Measurements from ENCODE around the gene EPHA1.
"Not testable (repeated sequence)": the region's sequence is repeated elsewhere in the genome, so short reads cannot be mapped to it uniquely, and the experiment has no call there.

EPHA1 gene

DNA sequence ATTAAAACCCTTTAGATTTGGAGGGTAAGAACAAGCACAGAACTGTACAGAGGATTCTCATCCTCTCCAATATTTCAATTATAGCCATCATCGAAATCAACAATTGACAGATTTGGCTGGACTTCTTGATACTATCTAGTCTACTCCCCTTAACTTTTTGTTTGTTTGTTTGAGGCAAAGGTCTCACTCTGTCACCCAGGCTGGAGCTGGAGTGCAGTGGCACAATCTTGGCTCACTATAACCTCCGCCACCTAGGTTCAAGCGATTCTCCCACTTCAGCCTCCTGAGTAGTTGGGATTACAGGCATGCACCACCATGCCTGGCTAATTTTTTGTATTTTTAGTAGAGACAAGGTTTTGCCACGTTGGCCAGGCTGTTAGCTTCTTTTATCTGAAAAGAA lies 6.4 kb downstream of the EPHA1 start:
- not testable (repeated sequence) for DNase-seq (ENCODE audit: low spot score)

- DNase-seq (ENCODE audit: low spot score), result no peak
Observed at GRCh38 chr7:143401265-143401664, 7.4 kb downstream of the EPHA1 start.

- no peak for DNase-seq (ENCODE audit: low spot score)
Observed at GRCh38 chr7:143399642-143400041, 9.0 kb downstream of the EPHA1 start.

DNA sequence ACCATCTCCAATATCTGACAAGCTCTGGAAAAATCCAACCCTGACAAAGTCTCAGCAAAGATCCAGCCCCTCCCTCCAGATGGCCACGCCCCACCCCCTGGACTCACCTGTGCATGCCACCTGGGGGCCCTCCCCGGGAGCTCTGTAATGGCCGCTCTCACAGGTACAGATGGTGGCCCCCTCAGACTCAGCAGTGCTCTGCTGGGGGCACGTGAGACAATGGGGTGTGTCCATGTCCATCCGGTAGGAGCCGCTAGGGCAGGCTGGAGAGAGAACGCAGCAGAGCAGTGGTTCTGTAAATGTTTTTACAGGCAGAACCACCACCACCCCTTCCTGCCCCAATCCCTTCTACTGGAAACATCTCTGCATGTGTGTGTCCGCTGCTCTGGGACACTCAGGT lies 9.5 kb downstream of the EPHA1 start:
- no peak for DNase-seq (ENCODE audit: low spot score)

GRCh38 chr7:143398616-143399015 lies 10.0 kb downstream of the EPHA1 start:
- DNase-seq (ENCODE audit: low spot score), result no peak

DNA sequence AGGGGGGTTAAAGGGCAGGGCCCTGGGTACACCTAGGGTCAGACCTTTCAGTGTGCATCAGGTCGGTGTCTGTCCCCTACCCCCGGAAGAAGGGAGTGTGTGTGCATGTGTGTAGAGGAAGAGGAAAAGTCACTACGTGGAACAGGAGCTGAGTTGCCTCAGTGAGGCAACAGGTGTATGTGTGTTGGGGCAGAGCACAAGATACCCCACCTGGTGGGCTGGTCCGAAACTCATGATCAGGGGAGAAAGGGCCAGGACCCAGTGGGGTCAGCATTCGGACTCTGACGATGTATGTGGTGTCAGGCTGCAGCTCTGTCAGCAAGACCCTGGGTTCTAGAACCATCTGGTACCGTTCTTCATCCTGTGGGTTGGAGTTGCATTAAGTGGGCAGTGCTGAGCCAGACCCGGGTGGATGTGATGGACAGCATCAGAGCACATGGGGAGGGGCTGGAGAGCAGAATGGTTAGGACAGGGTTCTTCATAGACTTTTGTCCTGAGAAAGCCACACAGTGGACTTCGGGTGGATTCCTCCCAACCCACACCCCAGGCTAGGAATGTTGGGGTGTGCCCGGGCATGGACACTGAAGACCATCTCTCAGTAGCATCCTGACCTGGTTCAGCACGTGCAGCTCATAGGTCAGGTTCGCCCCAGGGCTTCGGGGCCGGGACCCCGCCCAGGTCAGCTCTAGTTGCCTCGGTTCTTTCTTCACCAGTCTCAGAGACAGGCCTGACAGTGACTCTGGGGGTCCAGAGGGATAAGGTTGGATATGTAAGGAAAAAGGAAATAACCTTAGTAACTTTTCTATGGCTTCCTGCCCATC lies 10.7 kb downstream of the EPHA1 start:
- DNase-seq (ENCODE audit: low spot score), result no peak

GRCh38 chr7:143396625-143397556 lies 11.8 kb downstream of the EPHA1 start:
- no peak for DNase-seq (ENCODE audit: low spot score)

DNA sequence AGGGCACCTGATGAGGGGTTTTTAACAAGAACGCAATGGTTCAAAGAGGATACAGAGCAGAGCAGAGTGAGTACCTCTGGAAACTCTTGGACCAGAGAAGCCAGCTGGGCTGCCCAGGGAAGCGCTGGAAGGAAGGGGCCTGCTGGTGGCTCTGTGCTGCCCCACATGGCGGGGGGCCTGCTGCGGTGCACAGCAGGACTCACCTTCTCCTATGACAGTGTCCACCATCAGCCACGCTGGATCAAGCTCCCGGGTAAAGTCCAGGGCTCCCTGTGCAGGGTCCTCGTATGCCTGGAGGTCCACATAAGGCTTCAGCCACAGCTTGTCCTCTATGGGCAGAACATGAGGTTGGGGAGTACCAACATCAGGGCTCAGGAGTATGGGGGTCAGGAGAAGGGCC lies 12.5 kb downstream of the EPHA1 start:
- DNase-seq (ENCODE audit: low spot score), result no peak

GRCh38 chr7:143395187-143396149 lies 13.2 kb downstream of the EPHA1 start:
- no peak for DNase-seq (ENCODE audit: low spot score)

DNA sequence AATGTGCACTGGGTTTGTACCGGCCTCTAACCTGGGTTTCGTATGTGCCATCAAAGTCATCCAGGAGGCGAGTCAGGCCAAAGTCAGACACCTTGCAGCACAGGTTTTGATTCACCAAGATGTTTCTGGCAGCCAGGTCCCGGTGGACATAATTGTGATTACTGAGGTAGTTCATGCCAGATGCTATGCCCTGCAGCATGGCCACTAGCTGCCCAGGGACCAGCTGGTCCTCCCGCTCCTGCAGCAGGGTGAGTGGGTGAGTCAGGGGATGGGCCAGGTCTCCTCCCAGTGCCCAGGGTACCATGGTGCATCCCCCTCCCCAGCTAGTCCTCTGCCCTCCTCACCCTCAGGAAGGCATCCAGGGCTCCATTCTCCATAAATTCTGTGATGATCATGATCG lies 13.9 kb downstream of the EPHA1 start:
- no peak for DNase-seq (ENCODE audit: low spot score)

- DNase-seq (ENCODE audit: low spot score), result no peak
Observed at GRCh38 chr7:143394068-143394467, 14.6 kb downstream of the EPHA1 start.

DNA sequence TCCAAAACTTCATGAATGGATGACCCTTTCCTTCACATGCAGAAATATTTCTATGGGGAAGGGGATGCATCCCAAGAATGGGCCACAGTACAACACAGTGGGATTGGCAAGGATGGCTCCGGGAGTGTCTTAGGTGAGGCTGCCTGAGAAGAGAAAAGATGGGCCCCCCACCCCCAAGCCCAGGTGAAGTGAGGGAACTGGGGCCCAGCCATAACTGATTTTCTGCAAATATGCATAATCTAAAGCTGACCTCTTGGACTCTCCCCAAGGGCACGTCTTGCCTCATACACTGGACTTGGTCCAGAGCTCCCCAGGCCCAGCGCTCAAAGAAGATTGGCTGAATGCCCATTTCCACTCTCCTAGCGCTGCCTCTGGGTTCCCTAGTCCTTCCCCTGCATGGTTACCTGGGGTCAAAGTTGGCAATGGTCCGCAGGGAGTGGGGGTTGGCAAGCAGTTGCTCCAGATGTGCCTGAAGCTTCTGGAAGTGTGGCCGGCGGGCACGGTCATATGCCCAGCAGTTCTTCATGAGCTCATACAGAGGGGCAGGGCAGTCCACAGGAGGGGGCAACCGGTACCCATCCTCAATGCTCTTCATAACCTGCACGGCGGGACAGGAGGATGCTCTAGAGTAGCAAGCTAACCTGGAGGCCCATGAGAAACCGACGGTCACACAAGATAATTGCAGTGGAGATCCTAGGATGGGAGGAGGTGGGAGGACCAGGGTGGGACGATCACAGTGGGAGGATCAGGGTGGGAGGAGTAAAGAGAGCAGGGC lies 15.2 kb downstream of the EPHA1 start:
- DNase-seq (ENCODE audit: low spot score), result no peak

GRCh38 chr7:143392875-143393266 lies 15.8 kb downstream of the EPHA1 start:
- no peak for DNase-seq (ENCODE audit: low spot score)

DNA sequence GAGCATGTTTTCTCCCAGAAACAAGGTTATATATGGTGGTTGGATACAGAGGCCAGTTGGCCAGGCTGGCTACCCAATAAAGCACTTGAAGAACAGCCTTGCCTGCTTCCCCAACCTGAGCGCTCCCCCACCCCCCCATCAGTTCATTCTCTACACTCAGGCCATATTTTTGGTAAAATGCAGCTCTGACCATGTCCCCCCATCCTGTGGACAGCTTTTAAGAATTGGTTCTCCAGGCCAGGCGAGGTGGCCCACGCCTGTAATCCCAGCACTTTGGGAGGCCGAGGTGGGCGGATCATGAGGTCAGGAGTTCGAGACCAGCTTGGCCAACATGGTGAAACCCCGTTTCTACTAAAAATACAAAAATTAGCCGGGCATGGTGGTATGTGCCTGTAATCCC lies 16.2 kb downstream of the EPHA1 start:
- DNase-seq (ENCODE audit: low spot score), result not testable (repeated sequence)

GRCh38 chr7:143391462-143392404 lies 16.9 kb downstream of the EPHA1 start:
- DNase-seq (ENCODE audit: low spot score), result no peak

GRCh38 chr7:143390773-143391317 lies 17.8 kb downstream of the EPHA1 start:
- no peak for DNase-seq (ENCODE audit: low spot score)

DNA sequence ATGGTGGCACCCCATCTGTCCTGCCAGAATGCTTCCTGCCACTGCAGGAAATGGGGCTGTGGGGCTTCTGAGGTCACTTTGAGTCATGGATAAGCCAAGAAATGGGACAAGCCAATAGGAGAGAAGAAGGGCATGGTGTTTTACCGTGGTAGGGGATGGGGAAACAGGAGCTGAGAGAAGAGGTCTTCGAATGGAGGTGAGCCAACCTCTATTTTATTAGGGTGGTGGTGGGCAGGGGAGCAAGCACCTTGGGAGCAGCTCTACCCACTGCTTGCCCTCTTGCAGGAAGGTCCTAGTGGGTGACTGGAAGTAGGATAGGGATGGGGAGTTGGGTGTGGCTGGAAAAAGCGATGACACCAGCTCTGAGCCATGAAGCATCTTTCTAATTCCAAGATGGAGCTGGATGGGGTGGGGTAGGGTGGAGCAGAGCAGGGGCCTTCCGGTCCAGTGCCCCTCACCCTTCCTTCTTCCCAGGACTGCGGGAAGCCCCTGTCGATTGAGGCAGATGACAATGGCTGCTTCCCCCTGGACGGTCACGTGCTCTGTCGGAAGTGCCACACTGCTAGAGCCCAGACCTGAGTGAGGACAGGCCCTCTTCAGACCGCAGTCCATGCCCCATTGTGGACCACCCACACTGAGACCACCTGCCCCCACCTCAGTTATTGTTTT lies 18.4 kb downstream of the EPHA1 start:
- no peak for DNase-seq (ENCODE audit: low spot score)

GRCh38 chr7:143389316-143390103 lies 19.1 kb downstream of the EPHA1 start:
- no peak for DNase-seq (ENCODE audit: low spot score)

Measured in CD4-positive, alpha-beta T cell treated with Interleukin-6 at 100 ng/mL for 8 hours (primary cell).